ENCODE results near the gene SMARCD1.
A peak's percentile ranks its signal among the peaks of the same experiment; 100 is the strongest.

The SMARCD1 gene

DNA sequence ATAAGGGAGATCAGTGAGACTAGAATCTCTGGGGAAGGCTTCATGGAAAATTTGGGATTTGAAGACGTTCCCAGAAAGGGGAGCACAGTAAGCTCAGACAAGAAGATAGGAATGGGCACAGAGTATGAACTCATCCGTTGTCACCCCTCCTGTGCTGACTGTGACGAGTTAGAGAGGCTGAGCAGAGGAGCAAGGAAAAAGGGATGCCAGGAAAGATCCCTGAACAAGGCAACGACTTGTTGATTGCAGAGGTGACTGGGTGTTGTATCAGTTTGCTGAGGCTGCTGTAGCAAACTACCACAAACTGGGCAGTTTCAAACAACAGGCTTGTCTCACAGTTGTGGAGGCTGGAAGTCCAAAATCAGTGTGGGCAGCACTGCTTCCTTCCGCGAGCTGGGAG is 12.8 kb downstream of the SMARCD1 start:
- TF ChIP-seq, protein P1, sequence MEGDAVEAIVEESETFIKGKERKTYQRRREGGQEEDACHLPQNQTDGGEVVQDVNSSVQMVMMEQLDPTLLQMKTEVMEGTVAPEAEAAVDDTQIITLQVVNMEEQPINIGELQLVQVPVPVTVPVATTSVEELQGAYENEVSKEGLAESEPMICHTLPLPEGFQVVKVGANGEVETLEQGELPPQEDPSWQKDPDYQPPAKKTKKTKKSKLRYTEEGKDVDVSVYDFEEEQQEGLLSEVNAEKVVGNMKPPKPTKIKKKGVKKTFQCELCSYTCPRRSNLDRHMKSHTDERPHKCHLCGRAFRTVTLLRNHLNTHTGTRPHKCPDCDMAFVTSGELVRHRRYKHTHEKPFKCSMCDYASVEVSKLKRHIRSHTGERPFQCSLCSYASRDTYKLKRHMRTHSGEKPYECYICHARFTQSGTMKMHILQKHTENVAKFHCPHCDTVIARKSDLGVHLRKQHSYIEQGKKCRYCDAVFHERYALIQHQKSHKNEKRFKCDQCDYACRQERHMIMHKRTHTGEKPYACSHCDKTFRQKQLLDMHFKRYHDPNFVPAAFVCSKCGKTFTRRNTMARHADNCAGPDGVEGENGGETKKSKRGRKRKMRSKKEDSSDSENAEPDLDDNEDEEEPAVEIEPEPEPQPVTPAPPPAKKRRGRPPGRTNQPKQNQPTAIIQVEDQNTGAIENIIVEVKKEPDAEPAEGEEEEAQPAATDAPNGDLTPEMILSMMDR (IDR thresholded peaks at IDR 0.05), result no peak

DNA sequence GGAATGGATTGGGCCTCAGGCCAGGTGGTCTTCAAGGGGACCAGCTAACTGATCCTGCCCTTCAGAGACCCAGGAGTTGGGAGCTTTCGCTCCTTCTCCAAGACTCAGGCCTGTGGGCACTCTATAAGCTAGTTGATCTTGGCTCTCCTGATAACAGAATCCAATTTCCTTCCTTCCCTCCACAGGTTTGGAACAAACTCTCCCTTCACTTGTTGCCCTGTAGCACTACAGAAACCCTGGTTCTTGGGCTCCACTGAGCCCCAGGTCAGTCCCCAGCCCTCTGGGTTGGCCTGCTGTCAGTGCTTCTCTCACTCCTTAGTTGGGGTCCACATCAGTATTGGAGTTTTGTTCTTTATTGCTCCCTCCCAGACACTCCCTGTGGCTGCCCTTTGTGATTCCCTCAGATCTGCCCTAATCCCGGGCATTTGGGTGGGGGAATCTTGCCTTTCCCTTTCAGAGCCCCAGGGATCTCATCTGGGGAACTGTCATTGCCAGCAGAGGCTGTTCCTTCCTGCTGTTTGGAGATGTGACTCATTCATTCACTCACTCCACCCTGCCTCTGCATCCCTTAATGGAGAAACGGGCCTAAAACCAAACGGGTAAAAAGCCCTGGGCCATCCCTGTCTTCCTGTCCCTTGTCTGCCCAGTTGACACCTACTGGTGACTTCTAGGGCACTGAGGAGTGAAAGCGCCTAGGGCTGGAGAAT is 14.3 kb downstream of the SMARCD1 start:
- DNase-seq (ENCODE audit: low spot score), result no peak
- Histone ChIP-seq H3K4me3 (no peak overlapping the region), H3K27ac (peak overlapping the region in 1 of 2 donors; percentile 56)
- TF ChIP-seq, protein P1 (IDR thresholded peaks at IDR 0.05), result no peak

More for the DNA sequence above, 12.8 kb downstream of the SMARCD1 start:
- DNase-seq (ENCODE audit: low spot score), result no peak
- Histone ChIP-seq H3K4me3 (no peak overlapping the region), H3K27ac (no peak overlapping the region)

- Histone ChIP-seq H3K27ac (no peak overlapping the region), H3K4me3 (no peak overlapping the region)
- DNase-seq (ENCODE audit: low spot score), result no peak
- TF ChIP-seq, protein P1 (IDR thresholded peaks at IDR 0.05), result no peak
Measured at GRCh38 chr12:50100561-50100960, 15.4 kb downstream of the SMARCD1 start.

- H3K27ac ChIP-seq, result no peak overlapping the region
- DNase-seq (ENCODE audit: low spot score), result no peak
- TF ChIP-seq, protein P1 (IDR thresholded peaks at IDR 0.05), result peak; percentile 34
Measured at GRCh38 chr12:50101663-50102062, 16.5 kb downstream of the SMARCD1 start.

GRCh38 chr12:50102131-50102531 is 17.0 kb downstream of the SMARCD1 start:
- H3K27ac ChIP-seq, result no peak overlapping the region
- H3K4me3 ChIP-seq, result no peak overlapping the region
- TF ChIP-seq, protein P1 (IDR thresholded peaks at IDR 0.05), result no peak
- no peak for DNase-seq (ENCODE audit: low spot score)

More at GRCh38 chr12:50101663-50102062, 16.5 kb downstream of the SMARCD1 start:
- no peak overlapping the region for H3K4me3 ChIP-seq

GRCh38 chr12:50102646-50103309 is 17.6 kb downstream of the SMARCD1 start:
- Histone ChIP-seq H3K27ac (peak overlapping the region in 1 of 2 donors; percentile 25), H3K4me3 (no peak overlapping the region)

More at GRCh38 chr12:50102646-50103309, 17.6 kb downstream of the SMARCD1 start:
- no peak for DNase-seq (ENCODE audit: low spot score)
- TF ChIP-seq, protein P1 (IDR thresholded peaks at IDR 0.05), result no peak

Measured in coronary artery (tissue), 2 donors.